OCI-LY7 (cell line): ENCODE measurements around the gene FBLN1. TPM values are rescaled to one million over a fixed set of nuclear protein-coding genes. Genes with fewer than 3 reads are reported as not detected.

Source experiments
- BruUV-seq: library from RNA; stranded (reverse); fragments of 400-500 nt; replicated peaks from 2 replicates; lab custom pipeline; 2021; lab: Mats Ljungman, UMichigan
- CTCF ChIA-PET: fragments of 300-600 bp; sonication (Branson Sonifier 250); formaldehyde crosslinking; loops from one replicate; lab custom pipeline; 2022; ENCODE audit warnings: antibody characterized with exemption; ENCODE audit not compliant: unreplicated experiment; lab: Charles Lee
- POLR2A ChIA-PET: fragments of 300-600 bp; sonication (Branson Sonifier 250); formaldehyde crosslinking; loops from one replicate; lab custom pipeline; 2022; ENCODE audit warnings: antibody characterized with exemption; lab: Charles Lee
- DNase-seq: peaks from one replicate; pipeline ENCODE4 v3.0.0-alpha.2; 2015; ENCODE audit warnings: low spot score
- H2AFZ ChIP-seq: fragments of 200-600 bp; sonication (generic), shearing (Covaris generic); 2 replicates; pipeline ENCODE4 v1.6.1; 2014; ENCODE audit warnings: mild to moderate bottlenecking, antibody characterized with exemption, low read length, moderate library complexity
- H3K27ac ChIP-seq: fragments of 200-600 bp; sonication (generic); 2 replicates; pipeline ENCODE4 v1.5.1; 2014; ENCODE audit warnings: mixed run types, low read depth, mild to moderate bottlenecking, moderate library complexity, low read length, inconsistent platforms; ENCODE audit not compliant: poor library complexity, severe bottlenecking
- H3K36me3 ChIP-seq: fragments of 200-600 bp; sonication (generic); 2 replicates; pipeline ENCODE4 v1.6.1; 2014; ENCODE audit warnings: mild to moderate bottlenecking, antibody characterized with exemption, low read length, moderate library complexity, mixed read lengths; ENCODE audit not compliant: insufficient read depth
- H3K4me1 ChIP-seq: fragments of 200-600 bp; sonication (generic); 2 replicates; pipeline ENCODE4 v1.5.1; 2014; ENCODE audit warnings: mild to moderate bottlenecking, low read length; ENCODE audit not compliant: insufficient read depth, poor library complexity, severe bottlenecking
- H3K4me2 ChIP-seq: fragments of 200-600 bp; sonication (generic); 2 replicates; pipeline ENCODE4 v1.6.1; 2014; ENCODE audit warnings: mild to moderate bottlenecking, low read length
- H3K4me3 ChIP-seq: fragments of 200-600 bp; sonication (generic); 2 replicates; pipeline ENCODE4 v1.5.1; 2014; ENCODE audit warnings: mild to moderate bottlenecking, low read depth, low read length; ENCODE audit not compliant: poor library complexity, severe bottlenecking
- H3K79me2 ChIP-seq: fragments of 200-600 bp; sonication (generic); 2 replicates; pipeline ENCODE4 v1.6.1; 2016; ENCODE audit warnings: low read depth, mild to moderate bottlenecking, low read length, moderate library complexity, mixed read lengths; ENCODE audit not compliant: insufficient read depth
- H3K9me2 ChIP-seq: fragments of 200-600 bp; sonication (generic); 2 replicates; pipeline ENCODE4 v1.6.1; 2016; ENCODE audit warnings: mild to moderate bottlenecking, low read length, mixed read lengths; ENCODE audit not compliant: insufficient read depth
- H3K9me3 ChIP-seq: fragments of 200-600 bp; sonication (generic); 2 replicates; pipeline ENCODE4 v1.6.1; 2014; ENCODE audit warnings: mild to moderate bottlenecking, mixed run types, low read length, mixed read lengths
- H4K20me1 ChIP-seq: fragments of 200-600 bp; sonication (generic); 2 replicates; pipeline ENCODE4 v1.6.1; 2014; ENCODE audit warnings: mild to moderate bottlenecking, antibody characterized with exemption, low read length, moderate library complexity, mixed read lengths; ENCODE audit not compliant: insufficient read depth
- CTCF ChIP-seq: fragments of 200-600 bp; sonication (generic); conservative IDR thresholded peaks from 2 replicates; pipeline ENCODE4 v1.5.1; 2014; ENCODE audit warnings: mild to moderate bottlenecking, antibody characterized with exemption, low read length, moderate library complexity, mixed read lengths
- EZH2phosphoT487 ChIP-seq: fragments of 200-600 bp; sonication (generic); IDR thresholded peaks from 2 replicates; pipeline ENCODE4 v1.6.1; 2018; ENCODE audit warnings: low read depth, borderline replicate concordance, mild to moderate bottlenecking, mixed run types, antibody characterized with exemption, low read length, moderate library complexity, mixed read lengths
- intact Hi-C: fragments of 100-400 bp; cut with micrococcal nuclease; formaldehyde crosslinking; loops from one replicate; pipeline ENCODE4 v1.10.0; 2022; ENCODE audit not compliant: unreplicated experiment
- total RNA-seq, 2 experiments: library from RNA; depleted of rRNA in 1 of 2; stranded (reverse); fragments of >200 nt in 1 of 2; shearing (Covaris generic) in 1 of 2; gene quantifications; 2 replicates each; pipeline ENCODE4 v1.2.3, GENCODE V29; 2014 to 2022

Gene FBLN1
- total RNA-seq, 2 experiments from 2014 or later = not detected

GRCh38 chr22:45537734-45538181, 35.1 kb downstream of the FBLN1 start:
- no peak for DNase-seq
- no peaks in the 10 kb centered on the region for H3K9me2 ChIP-seq
- intact Hi-C loops = no loop called here
- H3K4me1 ChIP-seq = no peaks in the 10 kb centered on the region
- no peaks in the 10 kb centered on the region for H4K20me1 ChIP-seq
- TF ChIP-seq CTCF = no peak
- no peak for TF ChIP-seq EZH2phosphoT487
- POLR2A ChIA-PET = no interaction called here
- H3K4me2 ChIP-seq = no peak overlapping the region
- BruUV-seq = no TSS peak
- H2AFZ ChIP-seq = no peak overlapping the region
- H3K36me3 ChIP-seq = no peaks in the 10 kb centered on the region
- H3K9me3 ChIP-seq = no peaks in the 10 kb centered on the region
- no peaks in the 10 kb centered on the region for H3K79me2 ChIP-seq
- no peak overlapping the region for H3K27ac ChIP-seq
- H3K4me3 ChIP-seq = no peak overlapping the region
- CTCF ChIA-PET = no interaction called here

GRCh38 chr22:45538281-45538680, 35.6 kb downstream of the FBLN1 start:
- H3K79me2 ChIP-seq = no peaks in the 10 kb centered on the region
- ChIA-PET CTCF (no interaction called here), POLR2A (no interaction called here)
- no peaks in the 10 kb centered on the region for H3K9me3 ChIP-seq
- H3K4me1 ChIP-seq = no peaks in the 10 kb centered on the region
- H2AFZ ChIP-seq = no peak overlapping the region
- H3K36me3 ChIP-seq = no peaks in the 10 kb centered on the region
- no peak overlapping the region for H3K27ac ChIP-seq
- no peak overlapping the region for H3K4me3 ChIP-seq
- no peaks in the 10 kb centered on the region for H4K20me1 ChIP-seq
- no peaks in the 10 kb centered on the region for H3K9me2 ChIP-seq
- TF ChIP-seq EZH2phosphoT487 (no peak), CTCF (no peak)
- no peak for DNase-seq
- intact Hi-C loops = no loop called here
- no peak overlapping the region for H3K4me2 ChIP-seq
- no TSS peak for BruUV-seq

GRCh38 chr22:45540122-45540521, 37.4 kb downstream of the FBLN1 start:
- intact Hi-C loops = no loop called here
- Histone ChIP-seq H3K9me2 (no peaks in the 10 kb centered on the region), H3K4me1 (no peaks in the 10 kb centered on the region), H4K20me1 (no peaks in the 10 kb centered on the region), H3K4me2 (no peak overlapping the region), H3K79me2 (no peaks in the 10 kb centered on the region), H3K9me3 (no peaks in the 10 kb centered on the region), H3K36me3 (no peaks in the 10 kb centered on the region), H2AFZ (no peak overlapping the region), H3K4me3 (no peak overlapping the region), H3K27ac (no peak overlapping the region)
- no peak for DNase-seq
- ChIA-PET POLR2A (no interaction called here), CTCF (no interaction called here)
- TF ChIP-seq EZH2phosphoT487 (no peak), CTCF (no peak)
- no TSS peak for BruUV-seq
